HCT116 (cell line): ENCODE results near the gene FAM53B.

ENCODE experiments used
- CTCF ChIP-seq, 3 experiments: fragments of 200-600 bp in 1 of 3; sonication (generic) in 1 of 3; IDR thresholded peaks in 2 of 3; conservative IDR thresholded peaks in 1 of 3; 2 replicates each; pipeline ENCODE4 v1.5.1; 2012 to 2017; ENCODE audit warnings: low read depth in 2 of 3, low read length in 2 of 3, antibody characterized with exemption in 1 of 3, borderline replicate concordance in 1 of 3, control low read depth in 1 of 3, mild to moderate bottlenecking in 1 of 3, mixed read lengths in 1 of 3, mixed run types in 1 of 3, moderate library complexity in 1 of 3; ENCODE audit not compliant: insufficient read depth in 1 of 3
- POLR2A ChIP-seq: IDR thresholded peaks from 2 replicates; pipeline ENCODE4 v1.7.0; 2011; ENCODE audit warnings: borderline replicate concordance; ENCODE audit not compliant: insufficient read depth, insufficient read length; ENCODE audit errors: extremely low read depth
- POLR2AphosphoS5 ChIP-seq: IDR thresholded peaks from 2 replicates; pipeline ENCODE4 v1.6.1; 2011; ENCODE audit warnings: mild to moderate bottlenecking, low read depth, low read length, moderate library complexity
- SIN3A ChIP-seq: IDR thresholded peaks from 2 replicates; pipeline ENCODE4 v1.6.1; 2012; ENCODE audit warnings: low read depth

DNA sequence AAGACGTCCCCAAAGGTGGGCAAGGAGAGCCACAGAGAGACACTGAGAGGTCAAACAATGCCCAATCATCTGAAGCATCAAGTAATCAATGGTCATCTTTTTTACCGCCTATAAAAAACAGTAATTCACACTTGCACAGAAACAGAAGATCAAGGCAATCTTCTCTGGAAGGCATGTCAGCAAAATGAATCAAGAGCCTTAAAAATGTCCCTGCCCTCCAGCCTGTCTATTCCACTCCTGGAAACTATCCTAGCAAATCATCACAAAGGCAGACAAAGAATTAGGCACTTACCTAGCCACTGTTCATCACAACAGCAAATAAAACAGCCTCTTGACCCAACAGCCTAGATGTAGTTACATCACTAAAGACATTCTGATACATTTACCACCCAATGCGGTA lies 48.9 kb downstream of the FAM53B start:
- no peak for TF ChIP-seq CTCF (IDR thresholded peaks at IDR 0.05 in 2 of 3, conservative IDR thresholded peaks at IDR 0.05 in 1 of 3; ENCODE audit: borderline replicate concordance in 1 of 3, insufficient read depth in 1 of 3, low read depth in 2 of 3, low read length in 2 of 3)
- TF ChIP-seq POLR2A: no peak
- TF ChIP-seq SIN3A: no peak
- TF ChIP-seq POLR2AphosphoS5: no peak
